ENCODE measurements around the gene NDUFV2.

- TF ChIP-seq CTCF (optimal IDR thresholded peaks at IDR 0.05 in 1 of 3, IDR thresholded peaks at IDR 0.05 in 1 of 3, conservative IDR thresholded peaks at IDR 0.05 in 1 of 3; ENCODE audit: extremely low read depth in 1 of 3, insufficient read depth in 2 of 3, low read length in 3 of 3) (no peak), EZH2 (IDR thresholded peaks at IDR 0.05; ENCODE audit: low read length) (no peak)
Measured at GRCh38 chr18:9066358-9066757, 36.1 kb upstream of the NDUFV2 start.

All from keratinocyte (primary cell).